ENCODE data around the gene RBMS2.

GRCh38 chr12:56518570-56518969 lies 3.0 kb upstream of the RBMS2 start:
- TF ChIP-seq POLR2A (IDR thresholded peaks at IDR 0.05; ENCODE audit: low read length) (no peak), GATA1 (IDR thresholded peaks at IDR 0.05; ENCODE audit: low read depth, low read length) (no peak)
